GM19099 (cell line): ENCODE measurements around the gene SYS1.
A peak's percentile ranks its signal among the peaks of the same experiment; 100 is the strongest.

Experiments
- POLR2A ChIP-seq: IDR thresholded peaks from 3 replicates; pipeline ENCODE4 v1.6.1; 2011; ENCODE audit warnings: low read depth; ENCODE audit not compliant: insufficient read length; ENCODE audit errors: extremely low read depth

The SYS1 gene

GRCh38 chr20:45346291-45346718 is 16.7 kb upstream of the SYS1 start:
- no peak for TF ChIP-seq POLR2A

DNA sequence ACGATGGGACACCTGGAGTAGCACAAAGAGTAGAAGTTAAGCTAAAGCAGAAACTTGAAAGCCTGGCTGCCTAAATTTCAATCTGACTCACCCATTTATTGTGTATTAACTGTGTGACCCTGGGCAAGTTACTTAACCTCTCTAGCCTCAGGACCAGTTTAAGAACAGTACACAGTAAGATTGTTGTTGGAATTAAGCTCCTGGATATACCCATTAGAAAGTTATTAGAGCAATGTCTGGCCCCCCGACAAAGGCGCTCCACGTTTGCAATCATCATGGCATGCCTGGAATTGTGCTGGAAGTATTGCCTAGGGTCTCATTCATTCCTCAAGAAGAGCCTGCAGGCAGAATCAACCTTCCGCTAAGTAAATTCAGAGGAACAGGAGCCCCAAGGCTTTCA is 16.1 kb upstream of the SYS1 start:
- TF ChIP-seq POLR2A, result no peak

DNA sequence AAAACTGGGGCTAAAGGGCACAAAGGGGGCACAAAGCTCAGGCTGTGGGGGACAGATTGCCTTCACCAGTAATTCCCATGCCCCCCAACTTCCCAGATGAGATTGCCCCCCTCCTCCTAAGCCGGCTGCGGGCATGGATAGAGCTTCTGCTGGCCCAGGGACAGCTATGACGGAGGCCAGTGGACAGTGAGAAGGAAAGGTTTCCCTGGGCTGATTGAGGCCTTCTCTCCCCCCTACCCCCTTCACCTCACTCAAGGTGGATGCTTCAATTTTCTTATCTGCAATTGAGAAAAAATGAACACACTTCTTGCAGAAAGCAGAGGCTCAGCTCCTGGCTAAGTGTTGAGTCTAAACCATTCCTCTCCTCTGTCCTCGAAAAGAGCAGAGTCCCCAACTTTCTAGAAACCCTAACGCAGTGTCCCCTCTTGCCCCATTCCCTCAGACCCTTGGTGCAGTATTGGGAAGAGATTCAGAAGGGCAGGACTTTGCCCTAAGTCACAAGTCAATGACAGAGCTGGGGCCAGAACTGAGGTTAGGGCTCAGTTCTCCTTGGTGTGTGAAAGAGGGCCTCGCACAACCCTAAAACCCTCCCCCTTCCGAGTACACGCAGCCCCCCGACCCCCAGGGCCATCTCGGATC is 15.5 kb upstream of the SYS1 start:
- TF ChIP-seq POLR2A, result no peak

- TF ChIP-seq POLR2A, result peak; percentile 97
Measured at GRCh38 chr20:45347936-45348778, 14.8 kb upstream of the SYS1 start, which contains the start of gene SDC4. SDC4 (minus strand) TSS chr20:45348424; CDS start chr20:45348384, 40 bp downstream.

DNA sequence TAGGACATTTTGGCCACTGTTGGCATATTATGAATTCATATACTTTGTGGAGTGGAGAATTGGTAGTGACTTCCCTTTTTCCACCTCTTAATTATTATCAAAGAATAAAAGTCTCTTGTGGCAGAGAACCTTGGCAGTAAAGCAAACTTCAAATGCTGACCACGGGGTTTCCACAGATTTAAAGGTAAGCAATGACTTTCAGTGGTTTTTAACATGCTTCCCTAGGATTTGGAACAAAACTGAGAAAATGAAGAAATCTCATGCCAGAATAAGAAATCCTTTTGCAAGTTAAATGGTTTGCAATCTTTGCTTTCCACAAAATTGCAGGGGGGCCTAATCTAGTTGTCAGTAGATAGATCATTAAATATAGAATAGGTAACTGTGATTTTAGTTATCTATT is 12.7 kb upstream of the SYS1 start:
- TF ChIP-seq POLR2A, result no peak

DNA sequence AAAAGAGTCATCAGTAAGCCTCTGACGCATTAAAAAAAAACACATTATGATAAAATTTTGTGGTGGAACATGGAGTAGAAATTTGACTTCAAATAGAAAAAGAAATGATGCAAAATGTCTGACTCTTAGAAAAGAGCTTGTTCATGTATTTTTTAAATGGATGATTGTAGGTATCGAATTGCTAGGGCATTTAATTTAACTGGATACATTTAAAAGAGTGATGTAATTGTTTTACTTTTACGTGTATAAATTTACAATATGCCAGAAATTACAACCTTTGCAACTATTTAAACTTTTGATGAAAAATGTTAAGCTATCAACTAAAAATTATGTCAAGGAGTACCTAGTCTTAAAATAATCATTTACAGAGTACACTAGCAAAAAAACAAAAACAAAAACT is 10.2 kb upstream of the SYS1 start:
- TF ChIP-seq POLR2A, result no peak

- no peak for TF ChIP-seq POLR2A
Measured at GRCh38 chr20:45353746-45354145, 9.2 kb upstream of the SYS1 start.

DNA sequence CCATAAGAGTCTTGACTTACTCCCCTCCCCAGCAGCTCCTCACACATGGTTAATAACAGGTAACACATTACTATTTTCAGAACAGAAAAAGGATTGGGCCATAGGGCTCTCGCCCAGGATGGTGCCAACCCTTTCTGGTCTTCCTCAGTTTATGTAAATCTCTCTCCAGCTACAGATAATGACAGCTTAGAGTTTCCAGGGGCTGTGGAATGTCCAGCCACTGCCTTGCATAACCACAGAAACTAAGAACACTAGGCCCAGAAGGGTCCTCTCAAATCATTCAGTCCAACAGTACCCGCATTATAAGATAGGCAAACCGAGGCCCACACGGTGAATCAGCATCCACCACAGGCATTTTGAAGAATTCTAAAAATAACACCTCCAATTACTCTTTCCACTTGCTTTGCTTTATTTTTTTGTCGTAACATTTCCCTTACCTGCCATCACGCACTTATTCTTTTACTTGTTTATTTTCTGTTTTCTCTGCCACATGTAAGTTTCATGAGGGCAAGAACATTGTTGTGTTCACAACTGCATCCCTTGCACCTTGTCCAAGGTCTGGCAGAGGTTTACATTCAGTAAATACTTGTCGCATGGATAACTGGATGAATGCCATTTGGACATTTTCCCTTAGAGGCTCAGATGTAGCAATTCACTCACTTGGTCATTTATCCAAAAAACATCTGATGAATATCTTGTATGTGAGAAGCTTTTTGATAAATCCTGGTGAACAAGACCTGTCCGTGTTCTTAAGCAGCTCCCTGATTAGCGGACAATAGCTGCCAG is 8.3 kb upstream of the SYS1 start:
- no peak for TF ChIP-seq POLR2A

DNA sequence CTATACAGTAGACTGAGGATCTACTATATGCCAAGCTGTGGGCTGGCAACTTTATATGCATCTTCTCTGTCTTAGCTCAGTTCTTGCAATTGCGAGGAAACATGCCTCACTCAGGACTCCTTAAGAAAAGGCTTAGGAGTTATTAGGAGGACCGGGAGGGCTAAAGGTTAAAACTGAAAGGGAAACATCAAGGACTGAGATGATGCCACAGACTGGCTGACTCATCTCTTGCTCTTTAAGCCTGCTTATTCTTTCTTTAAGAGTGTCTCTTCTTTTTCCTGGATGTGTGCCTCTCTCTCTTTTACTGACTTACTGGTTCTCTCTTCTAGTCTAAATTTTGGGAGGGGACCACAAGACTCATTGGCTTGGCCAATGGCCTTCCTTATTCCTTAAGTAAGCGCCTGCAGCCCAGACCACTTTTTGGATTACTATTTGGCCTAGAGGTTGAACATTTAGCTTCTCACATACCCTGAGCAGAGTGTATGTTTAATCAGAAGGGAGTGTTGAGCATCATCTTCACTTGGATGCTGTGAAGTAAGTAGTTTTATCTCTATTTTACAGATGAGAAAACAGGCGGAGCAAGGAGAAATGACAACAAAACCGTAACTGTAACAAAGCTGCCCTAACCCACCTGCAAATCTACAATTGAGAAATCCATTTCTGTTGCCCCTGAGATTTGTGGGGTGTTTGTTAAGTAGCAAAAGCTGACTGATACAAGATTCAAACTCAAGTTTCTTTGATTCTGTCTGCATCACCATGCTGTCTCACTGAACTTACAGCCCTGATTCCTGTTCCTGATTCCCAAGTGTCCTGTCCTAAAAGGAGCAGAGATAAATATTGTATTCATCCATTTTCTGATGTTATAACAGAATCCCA is 7.5 kb upstream of the SYS1 start:
- TF ChIP-seq POLR2A, result no peak

DNA sequence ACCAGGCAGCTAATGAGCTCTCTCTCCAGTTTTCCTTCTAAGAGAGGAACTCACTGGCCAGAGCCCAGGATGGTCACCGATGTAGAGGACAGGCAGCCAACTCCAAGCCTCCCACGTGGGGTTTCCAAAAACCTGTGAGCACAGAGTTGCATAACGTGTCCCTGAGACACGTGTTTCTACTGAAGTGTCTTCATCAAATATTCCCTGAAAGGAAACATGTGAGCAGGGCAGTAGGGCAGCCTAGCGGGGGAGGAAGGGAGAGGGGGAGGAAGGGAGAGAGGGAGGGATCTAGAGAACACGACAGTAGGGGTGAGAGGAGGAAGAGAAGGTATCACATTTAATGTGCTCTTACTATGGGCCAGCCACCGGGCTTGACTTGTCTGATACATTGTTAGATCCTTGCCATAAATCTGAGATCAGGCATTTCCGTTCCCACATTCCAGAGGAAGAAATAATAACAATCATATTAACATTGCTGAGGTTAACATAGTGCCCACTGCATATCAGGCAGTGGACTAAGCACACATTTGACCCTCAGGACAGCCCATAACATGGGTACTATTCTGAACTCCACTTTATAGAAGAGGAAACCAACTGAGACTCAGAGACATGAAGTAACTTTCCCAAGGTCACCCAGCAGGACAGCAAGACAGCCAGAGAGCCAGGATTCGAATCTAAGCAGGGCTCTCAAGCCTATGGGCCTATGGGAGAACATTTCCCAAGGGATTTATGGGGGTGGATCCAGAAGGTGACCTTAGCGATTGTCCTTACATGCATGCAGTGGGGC is 4.5 kb upstream of the SYS1 start:
- TF ChIP-seq POLR2A, result no peak

GRCh38 chr20:45359069-45359405 is 3.9 kb upstream of the SYS1 start:
- no peak for TF ChIP-seq POLR2A

GRCh38 chr20:45359406-45360148 is 3.4 kb upstream of the SYS1 start:
- TF ChIP-seq POLR2A, result no peak

DNA sequence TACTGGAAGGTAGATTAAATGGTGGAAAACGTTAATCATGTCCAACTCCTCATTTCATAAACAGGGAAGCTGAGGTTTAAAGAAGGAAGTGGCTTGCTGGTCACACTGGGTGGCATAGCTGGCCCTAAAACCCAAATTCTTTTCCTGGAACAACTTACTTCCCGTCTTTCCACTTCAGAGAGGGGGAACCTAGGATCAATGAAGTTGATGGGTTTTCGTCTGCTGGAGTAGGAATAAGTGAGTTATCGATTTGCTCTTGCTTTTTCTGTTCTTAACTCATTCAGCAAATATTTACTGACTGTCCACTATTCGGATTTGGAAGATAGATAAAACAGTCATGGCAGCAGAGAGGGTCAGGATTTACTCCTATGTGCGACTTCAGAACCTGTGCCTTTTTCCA is 1.2 kb upstream of the SYS1 start:
- TF ChIP-seq POLR2A, result no peak
